Activated T-cell treated with anti-CD3 and anti-CD28 coated beads for 48 hours (primary cell): ENCODE data around the gene CFAP97D1.
A peak's percentile ranks its signal among the peaks of the same experiment; 100 is the strongest.

ENCODE experiments used
- DNase-seq: peaks from one replicate; pipeline ENCODE4 v3.0.0-alpha.2; 2020; ENCODE audit warnings: low read depth

CFAP97D1 gene

DNA sequence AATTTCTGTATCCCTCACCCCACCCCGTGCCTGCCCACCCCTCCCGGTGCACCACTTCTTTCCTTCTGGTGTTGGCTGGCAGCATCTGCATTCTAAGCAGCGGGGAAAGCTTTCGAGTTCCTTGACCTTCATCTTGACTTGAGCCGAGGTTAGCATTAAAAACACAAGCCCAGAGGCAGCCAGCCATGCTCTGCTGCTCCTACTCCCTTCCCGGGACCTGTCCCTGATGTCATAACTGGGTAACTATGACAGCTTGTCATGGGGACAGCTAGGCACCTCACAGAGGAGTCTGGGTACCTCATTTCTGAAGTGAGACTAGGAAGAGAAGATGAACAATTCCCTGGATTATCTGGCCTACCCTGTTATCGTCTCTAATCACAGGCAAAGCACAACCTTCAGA, at the start of gene CFAP97D1:
Gene CFAP97D1 (plus strand): TSS at position 301 of the 400 bp plus-strand sequence. CDS start 28 bp downstream, at position 329.
- no peak for DNase-seq

DNA sequence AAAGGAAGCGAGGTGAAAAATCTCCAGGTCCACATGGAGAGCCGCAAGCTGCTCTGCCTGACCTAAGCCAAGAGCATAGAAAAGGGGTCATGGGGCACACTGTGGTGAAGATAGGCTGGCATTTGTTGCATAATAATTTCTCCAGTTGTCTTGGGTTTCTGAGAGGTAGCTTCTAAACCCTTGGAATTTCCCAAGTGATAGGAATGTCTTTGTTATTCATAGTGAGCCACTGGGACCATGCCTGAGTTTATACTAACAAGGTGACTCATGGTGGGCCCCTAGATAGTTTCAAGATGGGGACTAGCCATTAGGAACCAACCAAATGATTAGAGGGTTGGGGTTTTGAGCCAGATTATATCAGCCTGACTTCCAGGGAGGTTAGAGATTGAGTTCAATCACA, 47.3 kb upstream of the CFAP97D1 start:
- no peak for DNase-seq

GRCh38 chr17:43733956-43734355, 46.3 kb upstream of the CFAP97D1 start:
- no peak for DNase-seq

DNA sequence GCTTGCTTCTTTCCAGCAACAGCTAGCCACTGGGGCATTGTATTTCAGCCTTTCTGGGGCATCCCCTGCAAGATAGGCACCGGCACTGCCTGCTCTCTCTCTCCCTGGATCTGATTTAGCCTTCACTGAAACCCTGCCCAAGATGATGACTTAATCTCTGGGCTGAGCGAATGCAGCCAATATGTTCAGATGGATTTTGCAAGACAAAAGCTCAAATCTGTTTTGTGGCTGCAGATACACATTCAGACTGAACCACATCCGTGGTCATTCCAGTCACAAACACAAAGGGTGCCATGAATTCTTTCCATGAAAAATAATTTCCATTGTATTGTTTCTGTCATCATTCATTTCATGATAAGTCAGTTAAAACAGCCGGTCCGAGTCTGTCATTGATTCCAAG, 45.9 kb upstream of the CFAP97D1 start:
- no peak for DNase-seq

GRCh38 chr17:43736389-43736788, 43.8 kb upstream of the CFAP97D1 start:
- DNase-seq = no peak

DNA sequence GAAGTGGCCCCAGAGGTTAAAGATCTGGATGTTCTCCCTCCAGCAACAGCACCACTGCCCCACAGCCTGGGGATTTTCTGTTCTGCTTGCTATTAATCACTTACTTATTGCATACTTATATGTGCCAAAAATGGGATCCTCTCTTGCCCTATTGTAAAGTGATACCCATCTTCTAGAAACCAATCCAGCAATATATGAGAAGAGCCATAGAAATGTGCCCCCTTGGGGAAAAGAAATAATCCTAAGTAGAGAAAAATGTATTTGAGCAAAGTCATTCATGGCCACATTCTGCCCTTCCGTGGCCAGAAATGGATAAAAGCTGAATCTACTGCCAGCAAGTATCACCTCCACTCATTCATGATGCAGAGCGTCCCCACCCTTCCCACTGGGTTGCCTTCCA, 42.5 kb upstream of the CFAP97D1 start:
- no peak for DNase-seq

DNA sequence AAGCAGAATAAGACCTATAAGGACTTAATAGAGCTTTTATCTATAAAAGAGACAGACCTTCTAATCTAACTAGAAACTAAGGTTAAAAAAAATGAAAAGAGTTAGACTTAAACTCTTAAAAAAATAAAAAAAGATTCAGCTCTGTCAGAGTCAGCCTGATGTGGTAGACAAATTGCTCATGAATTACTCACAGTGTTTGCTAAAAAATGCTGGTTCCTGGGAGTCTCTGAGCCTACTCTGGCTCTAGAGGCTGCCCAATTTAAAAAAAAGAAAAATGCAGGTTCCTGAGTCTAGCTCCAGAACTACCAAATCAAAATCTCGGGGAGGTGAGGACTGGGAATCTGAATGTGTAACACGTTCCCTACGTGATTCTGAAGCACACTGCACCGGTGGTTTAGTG, 39.7 kb upstream of the CFAP97D1 start:
- no peak for DNase-seq

DNA sequence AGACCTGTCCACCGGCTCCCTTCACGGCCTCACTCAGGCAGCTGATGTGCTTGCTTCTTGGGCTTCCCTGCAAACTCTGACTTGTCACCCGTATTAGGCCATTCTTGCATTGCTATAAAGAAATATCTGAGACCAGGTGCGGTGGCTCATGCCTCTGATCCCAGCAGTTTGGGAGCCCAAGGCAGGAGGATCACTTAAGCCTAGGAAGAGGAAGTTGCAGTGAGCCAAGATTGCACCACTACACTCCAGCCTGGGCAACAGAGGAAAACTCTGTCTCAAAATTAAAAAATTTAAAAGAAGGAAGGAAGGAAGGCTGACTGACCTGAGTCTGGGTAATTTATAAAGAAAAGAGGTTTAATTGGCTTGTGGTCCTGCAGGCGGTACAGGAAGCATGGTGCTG, 38.6 kb upstream of the CFAP97D1 start:
- no peak for DNase-seq

- DNase-seq = no peak
These were observed 34.7 kb upstream of the CFAP97D1 start for GRCh38 chr17:43745541-43745940.

DNA sequence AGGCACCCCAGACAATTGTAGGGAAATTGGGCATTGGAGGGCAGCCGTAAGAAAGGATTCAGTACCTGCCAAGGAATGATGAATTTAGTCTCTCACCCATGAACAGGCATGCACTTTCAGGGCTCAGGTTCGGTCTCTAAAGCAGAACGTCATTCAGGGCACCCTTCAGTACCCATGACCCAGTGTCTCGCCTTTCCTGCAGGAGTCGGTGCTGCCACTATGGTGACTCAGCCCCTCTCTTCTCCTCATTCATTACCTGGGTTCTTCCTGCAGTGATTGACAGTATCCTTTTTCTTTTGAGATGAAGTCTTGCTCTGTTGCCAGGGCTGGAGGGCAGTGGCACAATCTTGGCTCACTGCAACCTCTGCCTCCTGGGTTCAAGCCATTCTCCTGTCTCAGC, 30.1 kb upstream of the CFAP97D1 start:
- DNase-seq = no peak

- no peak for DNase-seq
These were observed 26.6 kb upstream of the CFAP97D1 start for GRCh38 chr17:43753493-43754129.

GRCh38 chr17:43754947-43755346, 25.3 kb upstream of the CFAP97D1 start:
- no peak for DNase-seq

- DNase-seq = peak; percentile 33
These were observed 24.8 kb upstream of the CFAP97D1 start for GRCh38 chr17:43755389-43755875.

- no peak for DNase-seq
These were observed 24.0 kb upstream of the CFAP97D1 start for GRCh38 chr17:43756201-43756600.

- no peak for DNase-seq
These were observed 23.0 kb upstream of the CFAP97D1 start for GRCh38 chr17:43757171-43757660.

DNA sequence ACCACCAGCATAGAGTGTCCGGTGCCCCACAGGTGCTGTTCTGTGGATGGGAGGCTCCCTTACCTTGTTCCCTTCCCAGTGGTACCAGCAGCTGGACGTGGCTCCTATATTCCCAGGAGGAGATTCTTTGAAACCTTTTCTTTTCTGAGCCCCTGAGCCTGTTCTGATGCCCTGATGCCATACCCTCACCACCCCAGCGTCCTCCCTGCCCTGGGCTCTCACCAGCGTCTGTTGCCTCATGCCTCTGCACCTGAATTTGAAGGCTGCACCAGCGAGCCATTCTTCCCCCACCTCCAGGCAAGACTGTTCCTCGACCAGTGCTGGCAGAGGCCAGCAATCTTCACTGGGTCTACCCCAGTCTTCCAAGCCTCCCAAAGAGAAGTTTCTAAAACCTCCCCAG, 22.1 kb upstream of the CFAP97D1 start:
- no peak for DNase-seq

- DNase-seq = no peak
These were observed 21.6 kb upstream of the CFAP97D1 start, which contains the start of gene SOST for GRCh38 chr17:43758497-43759174. Gene SOST, minus strand, starts transcription at chr17:43758791. Its CDS starts 50 bp downstream, at chr17:43758741.

DNA sequence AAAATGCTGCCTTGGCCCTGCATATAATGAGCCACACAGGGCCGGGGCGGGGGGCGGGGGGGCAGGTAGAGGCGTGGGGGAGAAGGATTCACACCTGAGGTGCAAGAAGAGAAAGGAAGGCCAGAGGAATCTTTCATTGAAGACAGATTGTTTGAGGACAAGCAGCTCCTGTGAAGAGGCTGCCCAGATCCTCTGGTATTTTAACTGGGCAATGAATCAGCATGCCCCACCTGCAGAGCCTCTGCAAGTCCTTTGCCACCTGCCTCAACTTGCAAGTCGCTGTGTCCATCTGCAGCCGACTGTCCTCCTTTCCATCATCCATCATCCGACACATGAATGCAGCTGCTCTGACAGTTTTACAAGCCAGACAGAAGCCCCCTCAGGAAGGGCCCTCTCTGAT, 20.4 kb upstream of the CFAP97D1 start:
- DNase-seq = no peak

DNA sequence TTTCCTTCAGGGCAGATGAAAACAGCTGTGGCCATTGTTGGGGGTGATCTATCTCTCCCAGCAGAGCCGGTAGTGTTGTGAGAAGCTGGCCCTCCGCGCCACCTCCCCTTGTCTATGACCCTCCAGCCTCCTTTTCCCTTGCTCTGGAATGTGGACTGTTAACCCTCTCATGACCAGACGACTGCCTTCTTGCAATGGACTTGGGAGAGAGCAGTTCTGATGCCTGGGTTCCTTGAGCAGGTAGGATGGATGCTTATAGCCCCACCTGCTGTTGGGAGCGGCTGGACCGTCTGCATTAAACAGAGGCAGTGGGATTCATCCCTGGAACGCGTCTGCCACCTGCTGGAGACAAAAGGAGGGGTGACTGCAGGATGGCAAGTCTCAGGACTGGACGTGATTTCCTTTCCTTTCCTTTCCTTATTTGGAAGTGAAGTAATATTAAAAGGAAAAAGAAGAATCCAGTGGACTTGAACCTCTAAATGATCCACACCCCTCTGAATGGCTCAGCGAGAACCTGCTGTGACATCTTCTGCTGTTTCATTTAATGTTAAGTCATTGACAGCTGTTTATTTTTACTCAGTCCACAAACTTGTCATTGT, 19.9 kb upstream of the CFAP97D1 start:
- DNase-seq = peak; percentile 85

GRCh38 chr17:43766413-43767052, 13.7 kb upstream of the CFAP97D1 start:
- no peak for DNase-seq

DNA sequence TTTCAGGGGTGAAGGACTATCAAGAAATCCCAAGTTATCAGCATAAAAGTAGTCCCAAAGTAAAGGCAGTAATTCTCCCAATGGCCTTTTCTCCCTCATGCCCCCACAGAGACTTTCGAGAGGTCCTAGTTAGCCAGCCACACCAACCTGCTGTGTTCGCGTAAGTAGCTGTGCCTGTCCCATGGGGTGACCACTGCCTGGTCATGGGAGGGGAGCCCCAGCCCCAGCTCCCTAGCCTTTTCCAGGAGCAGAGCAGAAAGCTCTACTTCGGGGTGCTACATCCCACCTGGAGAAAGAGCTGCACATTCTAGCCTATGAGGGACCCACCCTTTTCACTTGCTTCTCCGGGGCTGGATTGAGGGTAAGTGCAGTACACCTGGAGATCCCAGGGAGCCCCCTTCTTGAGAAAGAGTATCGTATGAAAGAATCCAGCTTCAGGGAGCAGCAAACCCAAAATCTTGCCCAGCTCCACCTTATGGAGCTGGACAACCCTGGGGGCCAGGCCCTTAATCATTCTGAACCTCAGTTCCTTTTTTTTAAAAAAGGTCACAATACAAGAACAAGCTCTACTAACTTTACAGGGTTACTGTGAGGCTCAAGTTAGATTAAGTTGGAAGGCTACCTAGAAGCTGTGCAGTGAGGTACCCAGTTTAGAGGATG, 13.1 kb upstream of the CFAP97D1 start:
- no peak for DNase-seq

GRCh38 chr17:43767713-43768059, 12.5 kb upstream of the CFAP97D1 start:
- DNase-seq = no peak
